OCI-LY7 (cell line): ENCODE results near the gene YTHDF1. TPM values are rescaled to one million over a fixed set of nuclear protein-coding genes. Genes with fewer than 3 reads are reported as not detected.

Experiments used
- BruUV-seq: library from RNA; stranded (reverse); fragments of 400-500 nt; replicated peaks from 2 replicates; lab custom pipeline; 2021; lab: Mats Ljungman, UMichigan
- CTCF ChIA-PET: fragments of 300-600 bp; sonication (Branson Sonifier 250); formaldehyde crosslinking; loops from one replicate; lab custom pipeline; 2022; ENCODE audit warnings: antibody characterized with exemption; ENCODE audit not compliant: unreplicated experiment; lab: Charles Lee
- POLR2A ChIA-PET: fragments of 300-600 bp; sonication (Branson Sonifier 250); formaldehyde crosslinking; loops from one replicate; lab custom pipeline; 2022; ENCODE audit warnings: antibody characterized with exemption; lab: Charles Lee
- DNase-seq: peaks from one replicate; pipeline ENCODE4 v3.0.0-alpha.2; 2015; ENCODE audit warnings: low spot score
- H2AFZ ChIP-seq: fragments of 200-600 bp; sonication (generic), shearing (Covaris generic); 2 replicates; pipeline ENCODE4 v1.6.1; 2014; ENCODE audit warnings: mild to moderate bottlenecking, antibody characterized with exemption, low read length, moderate library complexity
- H3K27ac ChIP-seq: fragments of 200-600 bp; sonication (generic); 2 replicates; pipeline ENCODE4 v1.5.1; 2014; ENCODE audit warnings: mixed run types, low read depth, mild to moderate bottlenecking, moderate library complexity, low read length, inconsistent platforms; ENCODE audit not compliant: poor library complexity, severe bottlenecking
- H3K36me3 ChIP-seq: fragments of 200-600 bp; sonication (generic); 2 replicates; pipeline ENCODE4 v1.6.1; 2014; ENCODE audit warnings: mild to moderate bottlenecking, antibody characterized with exemption, low read length, moderate library complexity, mixed read lengths; ENCODE audit not compliant: insufficient read depth
- H3K4me1 ChIP-seq: fragments of 200-600 bp; sonication (generic); 2 replicates; pipeline ENCODE4 v1.5.1; 2014; ENCODE audit warnings: mild to moderate bottlenecking, low read length; ENCODE audit not compliant: insufficient read depth, poor library complexity, severe bottlenecking
- H3K4me2 ChIP-seq: fragments of 200-600 bp; sonication (generic); 2 replicates; pipeline ENCODE4 v1.6.1; 2014; ENCODE audit warnings: mild to moderate bottlenecking, low read length
- H3K4me3 ChIP-seq: fragments of 200-600 bp; sonication (generic); 2 replicates; pipeline ENCODE4 v1.5.1; 2014; ENCODE audit warnings: mild to moderate bottlenecking, low read depth, low read length; ENCODE audit not compliant: poor library complexity, severe bottlenecking
- H3K79me2 ChIP-seq: fragments of 200-600 bp; sonication (generic); 2 replicates; pipeline ENCODE4 v1.6.1; 2016; ENCODE audit warnings: low read depth, mild to moderate bottlenecking, low read length, moderate library complexity, mixed read lengths; ENCODE audit not compliant: insufficient read depth
- H3K9me2 ChIP-seq: fragments of 200-600 bp; sonication (generic); 2 replicates; pipeline ENCODE4 v1.6.1; 2016; ENCODE audit warnings: mild to moderate bottlenecking, low read length, mixed read lengths; ENCODE audit not compliant: insufficient read depth
- H3K9me3 ChIP-seq: fragments of 200-600 bp; sonication (generic); 2 replicates; pipeline ENCODE4 v1.6.1; 2014; ENCODE audit warnings: mild to moderate bottlenecking, mixed run types, low read length, mixed read lengths
- H4K20me1 ChIP-seq: fragments of 200-600 bp; sonication (generic); 2 replicates; pipeline ENCODE4 v1.6.1; 2014; ENCODE audit warnings: mild to moderate bottlenecking, antibody characterized with exemption, low read length, moderate library complexity, mixed read lengths; ENCODE audit not compliant: insufficient read depth
- EZH2phosphoT487 ChIP-seq: fragments of 200-600 bp; sonication (generic); IDR thresholded peaks from 2 replicates; pipeline ENCODE4 v1.6.1; 2018; ENCODE audit warnings: low read depth, borderline replicate concordance, mild to moderate bottlenecking, mixed run types, antibody characterized with exemption, low read length, moderate library complexity, mixed read lengths
- intact Hi-C: fragments of 100-400 bp; cut with micrococcal nuclease; formaldehyde crosslinking; loops from one replicate; pipeline ENCODE4 v1.10.0; 2022; ENCODE audit not compliant: unreplicated experiment
- total RNA-seq, 2 experiments: library from RNA; depleted of rRNA in 1 of 2; stranded (reverse); fragments of >200 nt in 1 of 2; shearing (Covaris generic) in 1 of 2; gene quantifications; 2 replicates each; pipeline ENCODE4 v1.2.3, GENCODE V29; 2014 to 2022
- TF ChIP-seq, protein P1 (sequence below): fragments of 200-600 bp; sonication (generic); conservative IDR thresholded peaks from 2 replicates; pipeline ENCODE4 v1.5.1; 2014; ENCODE audit warnings: mild to moderate bottlenecking, antibody characterized with exemption, low read length, moderate library complexity, mixed read lengths

The YTHDF1 gene
- total RNA-seq, 2 experiments from 2014 or later: 31.3 to 42.7 TPM

DNA sequence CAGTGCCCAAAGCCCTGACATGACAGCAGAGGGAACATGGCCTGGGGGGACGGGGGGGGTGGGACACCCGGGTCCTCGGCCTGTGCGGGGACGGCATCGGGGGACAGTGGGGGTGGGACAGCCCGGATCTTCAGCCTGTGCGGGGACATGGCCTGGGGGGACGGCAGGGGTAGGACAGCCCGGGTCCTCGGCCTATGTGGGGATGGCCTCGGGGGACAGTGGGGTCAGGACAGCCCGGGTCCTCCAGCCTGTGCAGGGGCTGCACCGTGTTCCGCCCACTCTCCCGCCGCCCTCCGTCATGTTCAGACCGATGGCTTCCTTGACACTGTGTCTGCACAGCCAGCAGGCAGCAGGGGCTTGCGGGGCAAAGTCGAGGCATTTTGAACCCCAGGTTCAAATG lies 26.8 kb upstream of the YTHDF1 start:
- Histone ChIP-seq H3K4me2 (no peak overlapping the region), H2AFZ (no peak overlapping the region), H4K20me1 (no peaks in the 10 kb centered on the region), H3K9me2 (no peaks in the 10 kb centered on the region), H3K27ac (no peak overlapping the region), H3K79me2 (no peaks in the 10 kb centered on the region), H3K4me1 (no peaks in the 10 kb centered on the region), H3K4me3 (no peak overlapping the region), H3K9me3 (no peaks in the 10 kb centered on the region), H3K36me3 (no peaks in the 10 kb centered on the region)
- no peak for DNase-seq
- BruUV-seq: no TSS peak
- ChIA-PET CTCF (no interaction called here), POLR2A (no interaction called here)
- no peak for TF ChIP-seq EZH2phosphoT487
- TF ChIP-seq, protein P1, sequence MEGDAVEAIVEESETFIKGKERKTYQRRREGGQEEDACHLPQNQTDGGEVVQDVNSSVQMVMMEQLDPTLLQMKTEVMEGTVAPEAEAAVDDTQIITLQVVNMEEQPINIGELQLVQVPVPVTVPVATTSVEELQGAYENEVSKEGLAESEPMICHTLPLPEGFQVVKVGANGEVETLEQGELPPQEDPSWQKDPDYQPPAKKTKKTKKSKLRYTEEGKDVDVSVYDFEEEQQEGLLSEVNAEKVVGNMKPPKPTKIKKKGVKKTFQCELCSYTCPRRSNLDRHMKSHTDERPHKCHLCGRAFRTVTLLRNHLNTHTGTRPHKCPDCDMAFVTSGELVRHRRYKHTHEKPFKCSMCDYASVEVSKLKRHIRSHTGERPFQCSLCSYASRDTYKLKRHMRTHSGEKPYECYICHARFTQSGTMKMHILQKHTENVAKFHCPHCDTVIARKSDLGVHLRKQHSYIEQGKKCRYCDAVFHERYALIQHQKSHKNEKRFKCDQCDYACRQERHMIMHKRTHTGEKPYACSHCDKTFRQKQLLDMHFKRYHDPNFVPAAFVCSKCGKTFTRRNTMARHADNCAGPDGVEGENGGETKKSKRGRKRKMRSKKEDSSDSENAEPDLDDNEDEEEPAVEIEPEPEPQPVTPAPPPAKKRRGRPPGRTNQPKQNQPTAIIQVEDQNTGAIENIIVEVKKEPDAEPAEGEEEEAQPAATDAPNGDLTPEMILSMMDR: no peak
- intact Hi-C loops: no loop called here

DNA sequence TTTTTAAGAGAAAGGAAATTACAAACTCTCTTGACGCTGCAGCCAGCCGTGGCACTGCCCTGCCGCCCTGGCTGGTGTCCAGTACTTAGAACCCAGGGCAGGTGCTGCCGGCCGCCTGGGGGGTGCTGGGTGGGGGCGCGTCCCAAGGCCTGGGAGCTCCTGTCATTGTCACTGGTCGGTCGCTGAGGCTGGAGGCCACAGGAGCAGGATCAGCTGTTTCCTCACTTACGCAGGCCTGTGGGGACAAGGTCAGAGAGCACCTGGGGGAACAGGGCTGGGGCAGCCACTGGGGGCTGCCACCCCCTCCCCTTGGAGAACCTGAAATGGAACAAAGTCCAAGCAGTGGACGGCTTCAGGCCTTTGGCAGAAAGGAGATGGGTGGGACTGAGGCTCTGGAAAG lies 25.3 kb upstream of the YTHDF1 start:
- no peak overlapping the region for H2AFZ ChIP-seq
- no peak overlapping the region for H3K27ac ChIP-seq
- intact Hi-C loops: no loop called here
- no TSS peak for BruUV-seq
- ChIA-PET POLR2A (no interaction called here), CTCF (no interaction called here)
- no peaks in the 10 kb centered on the region for H3K4me1 ChIP-seq
- no peak overlapping the region for H3K4me2 ChIP-seq
- H3K4me3 ChIP-seq: no peak overlapping the region
- H3K9me2 ChIP-seq: no peaks in the 10 kb centered on the region
- no peaks in the 10 kb centered on the region for H3K36me3 ChIP-seq
- H4K20me1 ChIP-seq: no peaks in the 10 kb centered on the region
- TF ChIP-seq, protein P1: no peak
- TF ChIP-seq EZH2phosphoT487: no peak
- H3K79me2 ChIP-seq: no peaks in the 10 kb centered on the region
- no peak for DNase-seq
- H3K9me3 ChIP-seq: no peaks in the 10 kb centered on the region

DNA sequence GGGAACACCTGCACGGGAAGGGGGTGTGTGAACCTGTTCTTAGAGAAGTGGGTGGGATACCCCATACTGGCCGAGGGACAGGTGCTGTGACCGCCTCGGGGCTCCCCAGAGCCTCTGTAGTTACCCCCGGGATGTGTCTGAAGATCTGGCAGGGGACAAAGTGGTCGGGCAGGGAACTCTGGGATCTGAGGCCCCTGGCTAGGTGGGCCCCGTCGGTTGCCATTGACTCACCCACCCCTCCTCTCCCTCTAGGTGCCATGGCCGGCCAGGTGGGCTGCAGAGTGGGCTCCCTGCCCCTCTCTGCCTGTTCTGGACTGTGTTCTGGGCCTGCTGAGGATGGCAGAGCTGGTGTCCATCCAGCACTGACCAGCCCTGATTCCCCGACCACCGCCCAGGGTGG lies 24.1 kb upstream of the YTHDF1 start:
- H4K20me1 ChIP-seq: no peaks in the 10 kb centered on the region
- H3K4me3 ChIP-seq: no peak overlapping the region
- H3K4me1 ChIP-seq: no peaks in the 10 kb centered on the region
- H3K27ac ChIP-seq: no peak overlapping the region
- no peaks in the 10 kb centered on the region for H3K9me2 ChIP-seq
- H2AFZ ChIP-seq: no peak overlapping the region
- POLR2A ChIA-PET: no interaction called here
- no peak for TF ChIP-seq EZH2phosphoT487
- TF ChIP-seq, protein P1: no peak
- H3K79me2 ChIP-seq: no peaks in the 10 kb centered on the region
- intact Hi-C loops: no loop called here
- no peaks in the 10 kb centered on the region for H3K36me3 ChIP-seq
- no peaks in the 10 kb centered on the region for H3K9me3 ChIP-seq
- DNase-seq: no peak
- no peak overlapping the region for H3K4me2 ChIP-seq
- BruUV-seq: no TSS peak
- CTCF ChIA-PET: no interaction called here
